A549 treated with GW870086 at 1 μM for 4 hours (cell line): Measurements from ENCODE around the gene ANO6. TPM values are rescaled to one million over a fixed set of nuclear protein-coding genes. Genes with fewer than 3 reads are reported as not detected.

Experiments
- total RNA-seq: library from RNA; stranded (reverse); fragments of 200-300 nt; extraction: Qiagen RNA extraction; gene quantifications from 5 replicates; pipeline ENCODE4 v1.2.3, GENCODE V29; 2022; ENCODE audit warnings: low read depth

ANO6 gene
- total RNA-seq = 45.6 to 68.4 TPM (median 66.5 TPM) in 5 replicates

GRCh38 chr12:45215419-45216229 is at the start of gene ANO6:
Gene ANO6, plus strand, starts transcription at chr12:45216095. Its CDS starts 227 bp downstream, at chr12:45216322.

Other genes starting within 250 kb of the ANO6 start
- gene DBX2, start 165.0 kb upstream of the ANO6 start, total RNA-seq = not detected in 5 replicates